GM23338 (cell line): ENCODE measurements around the gene SLC6A19. TPM values are rescaled to one million over a fixed set of nuclear protein-coding genes. Genes with fewer than 3 reads are reported as not detected.

Experiments
- ATAC-seq: fragments of 200-7000 bp; cut with Tn5 transposase; 3 replicates; pipeline ENCODE4 v1.9.1; 2020
- DNase-seq: peaks from one replicate; pipeline ENCODE4 v3.0.0-alpha.2; 2015; ENCODE audit warnings: low spot score
- H2AFZ ChIP-seq: fragments of 200-600 bp; sonication (generic); 2 replicates; pipeline ENCODE4 v1.8.0; 2016; ENCODE audit warnings: antibody characterized with exemption, mild to moderate bottlenecking, moderate library complexity
- H3F3A ChIP-seq: fragments of 200-600 bp; sonication (generic); replicated peaks from 2 replicates; pipeline ENCODE4 v1.8.0; 2017; ENCODE audit warnings: antibody characterized with exemption, mixed run types, low read depth
- H3K27ac ChIP-seq: fragments of 200-600 bp; sonication (generic); 2 replicates; pipeline ENCODE4 v1.6.1; 2016; ENCODE audit warnings: low read depth
- H3K27me3 ChIP-seq: fragments of 200-600 bp; sonication (generic); 2 replicates; pipeline ENCODE4 v1.8.0; 2016; ENCODE audit warnings: mild to moderate bottlenecking, mixed run types, moderate library complexity; ENCODE audit not compliant: insufficient read depth
- H3K36me3 ChIP-seq: fragments of 200-600 bp; sonication (generic); 2 replicates; pipeline ENCODE4 v1.8.0; 2016; ENCODE audit warnings: mild to moderate bottlenecking; ENCODE audit not compliant: insufficient read depth
- H3K4me1 ChIP-seq: fragments of 200-600 bp; sonication (generic); 2 replicates; pipeline ENCODE4 v1.8.0; 2016; ENCODE audit warnings: mild to moderate bottlenecking, moderate library complexity; ENCODE audit not compliant: insufficient read depth
- H3K4me2 ChIP-seq: fragments of 200-600 bp; sonication (generic); 2 replicates; pipeline ENCODE4 v1.7.1; 2017; ENCODE audit warnings: mixed run types
- H3K4me3 ChIP-seq: fragments of 200-600 bp; sonication (generic); 2 replicates; pipeline ENCODE4 v1.6.1; 2016; ENCODE audit warnings: mixed run types
- H3K79me2 ChIP-seq: fragments of 200-600 bp; sonication (generic); replicated peaks from 2 replicates; pipeline ENCODE4 v1.8.0; 2017; ENCODE audit warnings: mild to moderate bottlenecking; ENCODE audit not compliant: insufficient read depth
- H3K9me2 ChIP-seq: fragments of 200-600 bp; sonication (generic); 2 replicates; pipeline ENCODE4 v1.8.0; 2017; ENCODE audit not compliant: insufficient read depth
- H4K20me1 ChIP-seq: fragments of 200-600 bp; sonication (generic); replicated peaks from 2 replicates; pipeline ENCODE4 v1.8.0; 2017; ENCODE audit warnings: mild to moderate bottlenecking; ENCODE audit not compliant: insufficient read depth
- H3K27ac Mint-ChIP-seq: 2 replicates; pipeline ENCODE4 v1.8.0; 2020; ENCODE audit warnings: inconsistent platforms, mild to moderate bottlenecking, moderate library complexity, mixed read lengths
- H3K27me3 Mint-ChIP-seq: 3 replicates; pipeline ENCODE4 v1.8.0; 2022; ENCODE audit warnings: low read depth, mild to moderate bottlenecking, moderate library complexity, mixed read lengths, inconsistent platforms; ENCODE audit not compliant: insufficient read depth, poor library complexity
- H3K36me3 Mint-ChIP-seq: 3 replicates; pipeline ENCODE4 v1.8.0; 2021; ENCODE audit warnings: low read depth, mild to moderate bottlenecking, inconsistent platforms, moderate library complexity, mixed read lengths
- H3K4me1 Mint-ChIP-seq: 3 replicates; pipeline ENCODE4 v1.8.0; 2020; ENCODE audit warnings: mild to moderate bottlenecking, inconsistent platforms, mixed read lengths
- H3K4me3 Mint-ChIP-seq: 3 replicates; pipeline ENCODE4 v1.8.0; 2021; ENCODE audit warnings: moderate library complexity, mild to moderate bottlenecking, inconsistent platforms, mixed read lengths
- H3K9me3 Mint-ChIP-seq: 3 replicates; pipeline ENCODE4 v1.8.0; 2020; ENCODE audit warnings: moderate library complexity, mild to moderate bottlenecking, inconsistent platforms, mixed read lengths
- EZH2phosphoT487 ChIP-seq: fragments of 200-600 bp; sonication (generic); IDR thresholded peaks from one replicate; pipeline ENCODE4 v1.8.1; 2018; ENCODE audit warnings: antibody characterized with exemption; ENCODE audit not compliant: unreplicated experiment
- JUNB ChIP-seq: IDR thresholded peaks from one replicate; pipeline ENCODE4 v1.6.1; 2016; ENCODE audit warnings: antibody characterized with exemption; ENCODE audit not compliant: unreplicated experiment
- REST ChIP-seq: IDR thresholded peaks from one replicate; pipeline ENCODE4 v1.6.1; 2018; ENCODE audit warnings: antibody characterized with exemption; ENCODE audit not compliant: unreplicated experiment
- STAT1 ChIP-seq: IDR thresholded peaks from one replicate; pipeline ENCODE4 v1.6.1; 2016; ENCODE audit warnings: antibody characterized with exemption; ENCODE audit not compliant: unreplicated experiment
- ZNF462 ChIP-seq: fragments of 250-450 bp; sonication (Bioruptor Pico); IDR thresholded peaks from 2 replicates; pipeline ENCODE4 v1.5.0; 2020; ENCODE audit warnings: mild to moderate bottlenecking, moderate library complexity
- polyA plus RNA-seq: library from polyadenylated mRNA; unstranded; fragments of >200 nt; fragmentation: Nextera tagmentation; extraction: Ambion mirVana; gene quantifications from 2 replicates; pipeline ENCODE4 v1.2.1, GENCODE V29; 2016
- total RNA-seq: library from RNA; depleted of rRNA; stranded (reverse); fragments of >200 nt; shearing (Covaris generic); gene quantifications from 2 replicates; pipeline ENCODE4 v1.2.3, GENCODE V29; 2014

The SLC6A19 gene
- total and polyA plus RNA-seq, 2 experiments from 2014 or later: not detected

GRCh38 chr5:1182633-1183423 is 18.6 kb upstream of the SLC6A19 start:
- H2AFZ ChIP-seq: no peak overlapping the region
- Mint-ChIP-seq H3K27ac (peak overlapping the region; percentile 59; the same call in 1 of the 2 replicates), H3K36me3 (no peaks in the 10 kb centered on the region), H3K4me3 (no peak overlapping the region), H3K4me1 (no peaks in the 10 kb centered on the region), H3K9me3 (no peaks in the 10 kb centered on the region), H3K27me3 (peaks cover 5% of the 10 kb centered on the region)
- no peak for ATAC-seq
- TF ChIP-seq REST: no peak
- H3K4me3 ChIP-seq: no peak overlapping the region
- no peaks in the 10 kb centered on the region for H3K36me3 ChIP-seq
- no peaks in the 10 kb centered on the region for H3K27me3 ChIP-seq
- H3K9me2 ChIP-seq: no peaks in the 10 kb centered on the region
- DNase-seq: no peak
- no peaks in the 10 kb centered on the region for H4K20me1 ChIP-seq
- H3F3A ChIP-seq: peaks cover 5% of the 10 kb centered on the region; the same call in 1 of the 2 replicates
- H3K79me2 ChIP-seq: no peaks in the 10 kb centered on the region
- no peaks in the 10 kb centered on the region for H3K4me1 ChIP-seq
- no peak overlapping the region for H3K4me2 ChIP-seq
- no peak overlapping the region for H3K27ac ChIP-seq

GRCh38 chr5:1183424-1184162 is 17.8 kb upstream of the SLC6A19 start:
- Mint-ChIP-seq H3K36me3 (no peaks in the 10 kb centered on the region), H3K4me1 (no peaks in the 10 kb centered on the region), H3K27me3 (peaks cover 5% of the 10 kb centered on the region), H3K9me3 (no peaks in the 10 kb centered on the region), H3K4me3 (no peak overlapping the region), H3K27ac (no peak overlapping the region)
- Histone ChIP-seq H4K20me1 (no peaks in the 10 kb centered on the region), H3K36me3 (no peaks in the 10 kb centered on the region), H3K27ac (no peak overlapping the region), H3K79me2 (no peaks in the 10 kb centered on the region), H3K27me3 (no peaks in the 10 kb centered on the region), H3K4me3 (no peak overlapping the region), H2AFZ (no peak overlapping the region), H3F3A (peaks cover 5% of the 10 kb centered on the region; the same call in 1 of the 2 replicates), H3K4me1 (no peaks in the 10 kb centered on the region), H3K9me2 (no peaks in the 10 kb centered on the region), H3K4me2 (no peak overlapping the region)
- no peak for ATAC-seq
- DNase-seq: no peak
- TF ChIP-seq JUNB (no peak), REST (no peak), STAT1 (no peak), EZH2phosphoT487 (no peak), ZNF462 (no peak)
